WI38 (cell line): ENCODE results near the gene HPS1.

Source experiments
- H3K4me3 ChIP-seq: 2 replicates; pipeline ENCODE4 v1.5.1; 2011; ENCODE audit warnings: low read depth, mild to moderate bottlenecking, control low read depth, low read length
- TF ChIP-seq, protein P1 (sequence below): IDR thresholded peaks from 2 replicates; pipeline ENCODE4 v1.5.1; 2012; ENCODE audit warnings: low read depth, mild to moderate bottlenecking, control low read depth, low read length

HPS1 gene

DNA sequence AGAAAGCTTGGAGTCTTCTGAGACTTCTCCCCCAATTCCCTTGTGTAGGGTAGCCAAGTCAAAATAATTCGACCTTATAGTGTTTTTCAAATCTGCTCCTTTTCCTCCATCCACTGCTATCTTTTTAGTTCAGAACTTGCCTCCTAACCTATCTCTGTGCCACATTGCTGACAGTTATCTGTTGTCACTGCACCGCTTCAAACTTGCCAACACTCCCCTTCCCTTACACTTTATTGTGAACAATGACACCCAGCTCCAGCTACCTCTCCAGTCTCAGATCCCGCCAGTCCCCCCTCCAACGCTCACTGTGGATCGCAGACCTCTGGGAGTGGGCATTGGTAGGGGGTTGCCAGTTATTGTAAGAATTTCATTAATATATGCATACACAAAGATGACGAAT lies 16.3 kb upstream of the HPS1 start:
- TF ChIP-seq, protein P1, sequence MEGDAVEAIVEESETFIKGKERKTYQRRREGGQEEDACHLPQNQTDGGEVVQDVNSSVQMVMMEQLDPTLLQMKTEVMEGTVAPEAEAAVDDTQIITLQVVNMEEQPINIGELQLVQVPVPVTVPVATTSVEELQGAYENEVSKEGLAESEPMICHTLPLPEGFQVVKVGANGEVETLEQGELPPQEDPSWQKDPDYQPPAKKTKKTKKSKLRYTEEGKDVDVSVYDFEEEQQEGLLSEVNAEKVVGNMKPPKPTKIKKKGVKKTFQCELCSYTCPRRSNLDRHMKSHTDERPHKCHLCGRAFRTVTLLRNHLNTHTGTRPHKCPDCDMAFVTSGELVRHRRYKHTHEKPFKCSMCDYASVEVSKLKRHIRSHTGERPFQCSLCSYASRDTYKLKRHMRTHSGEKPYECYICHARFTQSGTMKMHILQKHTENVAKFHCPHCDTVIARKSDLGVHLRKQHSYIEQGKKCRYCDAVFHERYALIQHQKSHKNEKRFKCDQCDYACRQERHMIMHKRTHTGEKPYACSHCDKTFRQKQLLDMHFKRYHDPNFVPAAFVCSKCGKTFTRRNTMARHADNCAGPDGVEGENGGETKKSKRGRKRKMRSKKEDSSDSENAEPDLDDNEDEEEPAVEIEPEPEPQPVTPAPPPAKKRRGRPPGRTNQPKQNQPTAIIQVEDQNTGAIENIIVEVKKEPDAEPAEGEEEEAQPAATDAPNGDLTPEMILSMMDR, result no peak
- no peak overlapping the region for H3K4me3 ChIP-seq

DNA sequence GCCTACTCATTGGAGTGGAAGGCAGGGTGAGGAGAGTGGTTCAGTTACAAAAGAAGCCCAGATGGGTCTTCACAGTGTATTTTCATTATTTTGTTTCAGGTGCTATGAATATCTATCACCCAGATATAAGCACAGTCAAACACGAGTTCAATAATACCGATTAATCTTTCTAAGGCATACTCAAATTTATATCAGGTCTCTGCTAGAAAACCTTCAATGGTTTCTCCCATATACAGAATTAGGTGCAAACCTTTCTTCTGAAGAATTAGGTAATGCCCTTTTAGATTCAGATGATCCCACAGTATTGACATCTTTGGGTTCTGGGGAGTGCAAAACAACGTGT lies 14.7 kb upstream of the HPS1 start:
- no peak overlapping the region for H3K4me3 ChIP-seq
- TF ChIP-seq, protein P1, result no peak

DNA sequence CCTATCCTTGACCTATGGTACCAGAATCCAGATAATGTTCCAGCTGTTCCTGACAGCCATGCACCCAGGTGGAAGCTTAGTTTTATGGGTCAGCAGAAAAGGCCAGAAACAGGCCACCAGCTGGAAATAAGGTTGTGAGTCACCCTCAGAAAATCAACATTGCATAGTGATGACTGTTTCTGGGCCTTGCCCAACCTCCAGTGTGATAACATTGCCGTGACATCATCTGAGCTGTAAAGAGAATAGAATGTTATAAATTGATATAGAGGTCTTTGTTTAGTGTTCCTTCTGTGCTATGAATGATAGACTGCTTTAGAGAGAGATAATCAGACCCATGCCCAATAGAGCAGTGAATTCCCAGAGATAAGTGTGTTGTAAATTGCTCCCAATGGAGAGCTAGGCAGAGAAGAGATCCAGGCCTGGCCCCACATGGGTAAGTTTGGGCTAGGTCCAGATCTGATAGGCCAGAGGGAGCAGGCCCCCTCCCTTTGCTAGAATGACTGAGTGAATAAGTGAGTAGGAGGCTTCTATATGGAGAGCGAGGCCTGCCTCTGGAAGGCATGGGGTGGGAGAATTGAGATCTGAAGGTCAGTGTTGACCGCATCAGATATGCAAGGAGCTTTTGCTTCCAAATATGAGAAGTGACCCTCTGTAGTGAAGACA lies 14.2 kb upstream of the HPS1 start:
- TF ChIP-seq, protein P1, result no peak
- H3K4me3 ChIP-seq, result no peak overlapping the region

DNA sequence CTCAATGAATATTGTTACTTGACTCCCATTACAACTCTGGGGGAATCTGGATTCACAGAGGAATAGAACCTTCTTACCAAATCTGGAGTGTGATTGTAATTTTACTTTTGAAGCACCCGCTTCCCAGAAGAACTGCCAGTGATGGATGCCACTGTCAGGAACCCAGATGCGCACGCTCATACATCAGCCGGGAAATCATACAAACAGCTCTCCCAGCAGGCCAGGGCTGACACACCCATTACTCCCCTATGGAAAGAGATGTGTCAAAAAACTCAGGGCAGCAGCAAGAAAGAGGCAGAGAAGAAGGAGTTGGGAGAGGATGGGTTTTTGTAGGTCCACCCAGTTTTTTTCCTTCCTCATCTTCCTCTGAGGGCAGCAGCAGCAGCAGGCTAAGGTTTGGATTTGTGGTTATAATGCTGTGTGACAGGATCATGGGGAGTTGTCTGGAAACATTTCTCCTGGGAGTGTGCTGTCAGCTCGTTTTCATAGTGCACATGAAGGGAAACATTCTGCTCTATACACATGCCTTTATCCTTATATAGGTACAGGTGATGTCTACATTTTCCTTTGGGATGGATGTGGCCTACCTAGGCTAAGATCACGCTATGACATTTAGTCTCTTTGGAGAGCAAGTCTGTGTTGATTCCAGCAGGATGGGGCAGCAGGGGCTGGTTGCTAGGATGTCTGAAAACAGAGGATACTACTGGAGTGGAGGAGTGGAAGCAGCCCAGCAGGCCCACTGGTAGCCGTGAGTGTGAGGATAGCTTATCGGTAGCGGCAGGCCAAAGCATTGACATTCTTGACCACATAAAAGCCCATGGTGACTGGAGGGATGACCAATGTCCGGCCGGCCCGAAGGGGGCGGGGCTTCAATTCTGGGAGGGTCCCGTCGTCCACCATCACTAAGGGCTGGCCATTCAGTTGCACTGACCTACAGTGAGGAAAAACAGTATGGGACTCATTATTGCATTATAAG lies 12.4 kb upstream of the HPS1 start:
- H3K4me3 ChIP-seq, result no peak overlapping the region
- TF ChIP-seq, protein P1, result no peak

DNA sequence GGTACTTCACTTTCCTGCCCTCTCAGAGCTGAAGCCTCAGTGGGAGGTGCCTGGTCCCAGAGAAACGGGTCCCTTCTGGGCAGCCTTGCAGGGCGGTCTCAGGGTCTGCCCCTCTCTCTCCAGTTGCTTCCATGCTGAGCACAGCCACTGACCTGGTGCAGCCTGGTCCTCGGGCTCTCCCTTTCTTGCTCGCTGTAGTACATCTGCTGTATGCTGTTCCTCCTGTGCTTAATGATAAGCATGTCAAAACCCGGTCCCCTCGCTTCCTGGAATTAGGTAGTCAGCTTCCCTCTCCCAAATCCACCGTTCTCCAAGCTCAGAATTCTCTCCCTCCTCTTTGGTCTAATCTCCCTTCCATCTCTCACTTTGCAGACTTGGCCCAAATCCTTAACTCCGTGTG lies 11.0 kb upstream of the HPS1 start:
- TF ChIP-seq, protein P1, result no peak
- no peak overlapping the region for H3K4me3 ChIP-seq

DNA sequence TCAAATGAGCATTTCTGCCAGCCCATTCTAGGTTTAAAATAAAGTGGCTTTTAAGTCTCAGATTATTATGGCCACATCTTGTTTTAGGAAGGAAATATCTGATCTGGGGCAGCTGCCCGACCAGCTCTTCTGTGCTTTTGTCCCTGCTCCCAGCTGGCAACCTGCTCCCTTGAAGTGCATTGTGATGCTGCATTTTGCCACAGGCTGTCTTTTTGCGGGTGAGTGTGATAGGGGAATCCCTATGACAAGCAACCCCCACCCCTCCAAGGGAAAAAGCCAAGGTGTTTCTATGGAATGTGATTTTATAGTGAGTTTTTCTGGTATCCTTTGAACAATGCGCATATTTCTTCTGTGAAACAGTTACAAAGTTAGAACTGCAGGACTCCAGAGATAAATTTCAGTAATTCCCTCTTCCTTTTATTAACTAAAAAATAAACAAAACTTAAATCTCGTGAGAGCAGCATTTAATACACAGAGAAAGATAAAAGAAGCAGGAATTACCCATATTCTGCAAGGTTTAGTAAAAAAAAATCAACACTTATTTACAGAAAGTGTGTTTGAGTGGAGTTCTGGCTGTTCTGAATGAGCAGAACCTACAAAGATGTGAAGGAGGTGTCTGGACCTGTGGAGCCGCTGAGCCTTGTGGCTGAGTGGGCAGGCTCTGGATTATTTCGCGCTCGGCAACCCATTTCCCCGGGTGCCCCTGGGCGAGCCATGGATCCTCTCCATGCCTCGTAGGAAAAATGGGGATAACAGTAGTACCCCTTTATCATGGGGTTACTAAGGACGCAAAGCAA lies 10.1 kb upstream of the HPS1 start:
- TF ChIP-seq, protein P1, result no peak
- no peak overlapping the region for H3K4me3 ChIP-seq
